HG03135 (cell line): Measurements from ENCODE around the gene ZNF280A.
A peak's percentile ranks its signal among the peaks of the same experiment; 100 is the strongest.
"Not testable (repeated sequence)": the region's sequence is repeated elsewhere in the genome, so short reads cannot be mapped to it uniquely, and the experiment has no call there.

Source experiments
- ATAC-seq: cut with Tn5 transposase; IDR thresholded peaks from one replicate; pipeline ENCODE4 v1.9.1; 2021; ENCODE audit warnings: mild to moderate bottlenecking, moderate library complexity; ENCODE audit not compliant: unreplicated experiment

The ZNF280A gene

DNA sequence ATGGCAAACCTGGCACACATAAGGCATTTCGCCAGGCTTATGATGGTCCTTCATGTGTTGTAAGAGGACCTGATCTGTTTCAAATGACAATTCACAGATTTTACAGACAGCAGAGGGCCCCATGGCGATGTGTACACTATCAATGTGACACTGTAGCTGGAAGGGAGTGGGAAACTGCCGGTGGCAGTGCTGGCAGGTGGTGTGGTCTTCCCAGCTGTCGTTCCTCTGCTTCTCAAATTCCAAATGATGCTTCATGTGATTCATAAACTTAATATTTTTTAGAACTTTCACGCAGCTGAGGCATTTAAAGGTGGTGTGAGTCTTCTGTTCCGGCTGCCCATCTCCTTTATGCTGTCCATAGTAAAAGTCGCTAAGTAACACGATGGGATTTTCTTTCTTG, 5.6 kb downstream of the ZNF280A start:
- not testable (repeated sequence) for ATAC-seq

DNA sequence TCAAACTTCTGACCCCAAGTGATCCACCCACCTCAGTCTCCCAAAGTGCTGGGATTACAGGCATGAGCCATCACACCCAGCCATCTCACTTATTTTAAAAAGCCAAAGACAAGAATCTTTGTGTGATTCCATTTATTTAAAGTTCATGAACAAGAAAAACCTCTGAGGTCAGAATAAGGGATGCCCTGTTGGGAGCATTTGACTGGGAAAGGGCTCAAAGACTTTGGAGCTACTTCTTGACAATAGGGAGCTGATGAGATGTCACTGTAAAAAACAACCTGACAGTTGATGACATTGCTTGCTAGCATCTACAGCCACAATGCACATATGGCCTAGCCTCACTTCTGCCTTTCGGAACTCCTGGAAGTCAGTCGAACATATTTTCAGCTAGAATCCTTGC, 6.5 kb downstream of the ZNF280A start:
- ATAC-seq = no peak

DNA sequence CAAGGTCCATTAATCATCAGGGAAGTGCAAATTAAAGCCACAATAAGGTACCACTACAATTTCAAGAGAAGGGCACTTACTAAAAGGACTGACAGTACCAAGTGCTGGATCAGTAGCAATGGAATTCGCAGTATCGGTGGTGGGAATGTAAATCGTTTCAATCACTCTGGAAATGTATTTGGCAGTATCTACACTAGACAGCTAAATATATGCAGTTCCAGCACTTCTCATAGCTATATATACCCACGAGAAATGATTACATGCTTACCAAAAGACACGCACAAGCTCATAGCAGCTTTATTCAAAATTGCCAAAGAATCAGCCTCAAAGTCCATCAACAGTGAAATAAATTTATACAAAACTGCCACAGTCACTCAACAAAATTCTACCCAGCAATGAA, 7.1 kb downstream of the ZNF280A start:
- no peak for ATAC-seq

DNA sequence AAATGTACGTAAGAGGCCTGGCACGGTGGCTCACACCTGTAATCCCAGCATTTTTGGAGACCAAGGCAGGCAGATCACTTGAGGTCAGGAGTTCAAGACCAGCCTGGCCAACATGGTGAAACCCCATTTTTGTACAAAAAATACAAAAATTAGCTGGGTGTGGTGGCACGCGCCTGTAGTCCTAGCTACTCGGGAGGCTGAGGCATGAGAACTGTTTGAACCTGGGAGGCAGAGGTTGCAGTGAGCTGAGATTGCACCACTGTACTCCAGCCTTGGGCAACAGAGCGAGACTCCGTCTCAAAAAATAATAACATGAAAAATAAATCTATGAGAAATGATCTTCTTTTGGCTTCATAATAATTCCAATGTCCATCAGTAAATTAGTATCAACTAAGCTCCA, 9.2 kb downstream of the ZNF280A start:
- not testable (repeated sequence) for ATAC-seq

DNA sequence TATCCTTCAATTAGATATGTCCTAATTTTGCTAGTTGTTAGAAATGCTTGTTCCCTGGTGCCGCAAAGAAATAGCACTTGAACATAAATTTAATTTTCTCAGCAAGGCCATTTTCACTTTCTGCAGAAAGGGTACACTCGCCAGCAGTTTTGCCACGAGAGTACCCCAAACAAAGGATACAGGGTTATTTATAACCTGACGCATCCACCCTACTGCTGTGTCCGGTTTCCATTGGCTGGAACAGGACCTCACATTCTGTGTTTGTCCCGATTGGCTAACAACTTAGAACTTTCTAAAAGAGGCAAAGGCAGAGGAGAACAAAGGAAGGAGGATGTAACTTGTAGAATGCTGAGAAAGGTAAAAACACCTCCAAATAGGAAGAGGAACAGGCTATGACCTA, 10.2 kb downstream of the ZNF280A start:
- not testable (repeated sequence) for ATAC-seq

DNA sequence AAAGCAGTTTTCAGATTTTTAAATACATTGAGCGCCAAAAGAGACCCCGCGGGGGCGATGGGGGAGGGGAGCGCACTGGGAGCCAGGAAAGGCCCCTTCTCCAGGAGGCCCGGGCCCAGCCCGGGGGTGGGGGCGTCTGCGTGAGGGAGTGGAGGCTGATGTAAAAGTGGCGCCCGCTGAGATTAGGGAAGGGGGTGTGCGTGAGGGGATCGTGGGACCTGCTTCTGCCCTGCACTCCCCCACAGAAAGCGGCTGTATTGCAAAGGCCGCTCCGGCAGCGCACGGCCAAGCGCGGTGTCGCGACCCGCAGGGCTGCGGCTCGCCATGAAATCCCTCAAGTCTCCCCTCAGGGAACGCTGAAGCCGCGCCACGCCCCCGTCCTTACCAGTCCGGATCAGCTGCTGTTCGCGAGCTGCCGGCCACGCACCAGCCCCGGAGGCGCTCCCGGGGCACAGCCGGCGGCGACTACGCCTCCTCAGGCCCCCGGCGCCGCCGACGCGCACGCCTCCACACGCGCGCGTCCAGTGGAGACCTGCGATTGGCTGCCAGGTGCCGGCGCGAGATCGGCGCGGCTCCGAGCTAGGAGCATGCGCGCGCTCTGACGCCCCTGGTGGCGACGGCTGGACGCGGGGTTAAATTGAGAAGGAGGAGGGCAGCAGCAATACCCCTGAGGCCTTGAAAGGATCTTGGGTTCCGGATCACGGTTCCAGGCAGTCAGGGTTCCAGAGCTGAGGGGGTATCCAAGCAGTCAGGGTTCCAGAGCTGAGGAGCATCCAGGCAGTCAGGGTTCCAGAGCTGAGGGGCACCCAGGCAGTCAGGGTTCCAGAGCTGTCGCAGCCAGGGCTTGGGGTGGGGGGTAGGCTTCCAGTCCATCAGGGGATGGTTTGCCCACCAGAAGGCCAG, 11.5 kb downstream of the ZNF280A start, which contains the start of gene ZNF280B:
Gene ZNF280B (minus strand): TSS at position 469 of the 903 bp plus-strand sequence. CDS start 19,344 bp downstream, outside the sequence.
- ATAC-seq = peak; percentile 93

DNA sequence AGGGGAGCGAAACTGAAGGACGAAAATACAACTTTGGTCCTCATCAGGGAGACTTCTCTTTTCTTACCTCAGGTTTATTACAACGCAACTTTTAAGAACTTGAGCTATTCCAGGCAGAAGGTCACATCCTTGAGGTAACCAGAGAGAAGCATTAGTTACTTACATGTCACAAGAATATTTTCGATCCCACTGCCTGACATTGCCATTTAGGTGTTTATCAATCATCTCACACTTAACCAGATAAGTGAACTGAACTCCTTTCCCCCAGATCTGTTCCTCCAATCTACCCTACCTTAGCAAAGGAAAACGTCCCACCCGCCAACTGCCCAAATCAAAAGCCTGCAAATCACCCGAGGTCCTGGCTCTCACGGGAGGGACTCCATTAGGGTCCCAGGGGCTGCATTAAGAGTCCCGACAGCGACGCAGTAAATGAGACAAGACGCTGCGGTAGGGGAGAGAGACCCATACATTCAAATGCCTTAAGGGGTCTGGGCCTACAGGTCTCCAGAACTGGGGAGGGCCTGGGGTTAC, 12.3 kb downstream of the ZNF280A start:
- no peak for ATAC-seq

DNA sequence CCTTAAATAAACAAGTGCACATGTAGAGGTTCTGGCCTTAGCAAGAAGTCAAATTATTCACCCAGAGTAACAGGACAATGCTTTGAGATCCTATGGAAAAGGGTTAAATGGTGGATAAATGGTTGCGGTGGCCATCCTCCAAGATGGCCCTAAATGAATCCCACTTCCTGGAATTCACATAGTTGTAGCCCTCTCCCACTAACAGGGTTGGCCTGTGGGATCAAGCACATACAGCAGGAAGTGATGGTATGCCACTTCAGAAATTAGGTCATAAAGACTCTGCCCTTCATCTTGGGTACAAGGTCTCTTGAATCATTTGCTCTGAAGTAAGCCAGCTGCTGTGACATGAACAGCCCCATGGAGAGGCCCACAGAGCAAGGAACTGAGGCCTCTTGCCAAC, 13.3 kb downstream of the ZNF280A start:
- ATAC-seq = no peak

DNA sequence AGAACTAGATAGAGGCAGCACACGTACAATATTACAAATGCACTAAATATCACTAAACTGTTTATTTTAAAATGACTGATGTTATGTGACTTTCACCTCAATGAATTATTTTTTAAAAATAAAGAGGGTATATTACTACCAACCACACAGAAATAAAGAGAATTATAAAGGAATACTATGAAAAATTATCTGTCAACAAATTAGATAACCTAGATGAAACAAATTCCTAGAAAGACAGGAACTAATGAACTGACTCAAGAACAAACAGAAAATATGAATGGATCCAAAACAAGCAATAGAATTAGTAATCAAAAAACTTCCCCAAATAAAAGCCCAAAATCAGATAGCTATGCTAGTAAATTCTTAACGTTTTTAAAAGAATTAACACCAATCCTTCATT, 21.8 kb downstream of the ZNF280A start:
- no peak for ATAC-seq

DNA sequence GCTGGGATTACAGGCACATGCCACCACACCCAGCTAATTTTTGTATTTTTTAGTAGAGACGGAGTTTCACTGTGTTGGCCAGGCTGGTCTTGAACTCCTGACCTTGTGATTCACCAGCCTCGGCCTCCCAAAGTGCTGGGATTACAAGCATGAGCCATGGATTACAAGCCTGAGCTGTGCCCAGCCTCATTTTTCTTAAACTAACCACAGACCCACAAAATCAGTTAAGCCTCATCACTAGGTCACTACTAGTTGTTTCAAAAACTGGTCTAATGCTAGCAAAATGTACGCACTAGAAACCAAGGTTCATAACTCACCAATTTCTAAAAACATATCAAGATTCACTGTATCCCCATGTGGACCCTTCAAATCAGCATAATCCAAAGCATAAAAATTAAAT, 28.5 kb downstream of the ZNF280A start:
- ATAC-seq = not testable (repeated sequence)

DNA sequence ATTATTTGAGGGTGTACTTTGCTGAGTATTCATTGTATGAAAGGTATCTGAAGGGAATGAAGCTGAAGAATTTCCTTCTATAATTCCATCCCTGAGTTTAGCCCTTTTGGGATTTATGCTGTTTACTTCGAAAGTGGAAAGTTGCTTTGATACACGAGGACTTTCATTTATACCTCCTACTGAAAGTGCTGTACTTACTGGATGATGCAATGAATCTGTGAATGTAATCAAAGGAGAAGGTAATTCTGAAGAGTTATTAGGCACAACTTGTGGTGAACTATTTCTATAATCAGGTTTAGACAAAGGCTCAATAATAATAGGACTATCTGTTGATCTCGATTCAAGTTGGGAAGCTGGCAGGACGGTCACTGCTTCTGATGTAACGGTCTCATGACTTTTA, 31.3 kb downstream of the ZNF280A start:
- ATAC-seq = no peak

DNA sequence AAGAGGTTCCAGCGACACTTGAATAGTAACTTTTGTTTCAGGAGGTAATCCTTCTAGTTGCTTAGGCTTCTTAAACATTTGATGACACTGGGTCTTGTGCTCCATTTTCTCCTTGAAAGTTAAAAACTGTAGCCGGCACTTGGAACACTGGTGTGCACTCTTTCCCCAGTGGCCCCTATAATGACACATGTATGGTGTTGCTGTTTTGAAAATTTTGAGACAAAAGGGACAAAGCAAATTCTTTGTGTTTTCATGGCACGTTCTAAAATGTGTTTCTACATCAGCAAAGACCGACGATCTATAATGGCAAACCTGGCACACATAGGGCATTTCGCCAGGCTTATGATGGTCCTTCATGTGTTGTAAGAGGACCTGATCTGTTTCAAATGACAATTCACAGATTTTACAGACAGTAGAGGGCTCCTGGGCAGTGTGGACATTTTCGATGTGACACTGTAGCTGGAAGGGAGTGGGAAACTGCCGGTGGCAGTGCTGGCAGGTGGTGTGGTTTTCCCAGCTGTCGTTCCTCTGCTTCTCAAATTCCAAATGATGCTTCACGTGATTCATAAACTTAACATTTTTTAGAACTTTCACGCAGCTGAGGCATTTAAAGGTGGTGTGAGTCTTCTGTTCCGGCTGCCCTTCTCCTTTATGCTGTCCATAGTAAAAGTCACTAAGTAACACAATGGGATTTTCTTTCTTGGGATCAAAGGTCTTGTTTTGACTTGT, 32.0 kb downstream of the ZNF280A start:
- no peak for ATAC-seq

DNA sequence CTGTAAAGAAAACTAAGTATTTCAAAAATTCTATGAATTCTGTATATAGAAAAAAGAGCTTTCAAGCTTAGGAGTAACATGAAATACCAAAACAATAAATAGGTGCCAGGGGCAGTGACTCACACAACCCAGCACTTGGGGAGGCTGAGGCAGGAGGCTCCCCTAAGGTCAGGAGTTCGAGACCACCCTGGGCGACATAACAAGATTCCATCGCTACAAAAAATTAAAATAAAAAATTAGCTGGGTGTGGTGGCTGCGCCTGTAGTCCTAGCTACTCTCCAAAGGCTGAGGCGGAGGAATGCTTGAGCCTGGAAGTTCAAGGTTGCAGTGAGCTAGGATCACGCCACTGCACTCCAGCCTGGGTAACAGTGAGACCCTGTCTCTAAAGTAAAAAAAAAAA, 33.0 kb downstream of the ZNF280A start:
- ATAC-seq = no peak

DNA sequence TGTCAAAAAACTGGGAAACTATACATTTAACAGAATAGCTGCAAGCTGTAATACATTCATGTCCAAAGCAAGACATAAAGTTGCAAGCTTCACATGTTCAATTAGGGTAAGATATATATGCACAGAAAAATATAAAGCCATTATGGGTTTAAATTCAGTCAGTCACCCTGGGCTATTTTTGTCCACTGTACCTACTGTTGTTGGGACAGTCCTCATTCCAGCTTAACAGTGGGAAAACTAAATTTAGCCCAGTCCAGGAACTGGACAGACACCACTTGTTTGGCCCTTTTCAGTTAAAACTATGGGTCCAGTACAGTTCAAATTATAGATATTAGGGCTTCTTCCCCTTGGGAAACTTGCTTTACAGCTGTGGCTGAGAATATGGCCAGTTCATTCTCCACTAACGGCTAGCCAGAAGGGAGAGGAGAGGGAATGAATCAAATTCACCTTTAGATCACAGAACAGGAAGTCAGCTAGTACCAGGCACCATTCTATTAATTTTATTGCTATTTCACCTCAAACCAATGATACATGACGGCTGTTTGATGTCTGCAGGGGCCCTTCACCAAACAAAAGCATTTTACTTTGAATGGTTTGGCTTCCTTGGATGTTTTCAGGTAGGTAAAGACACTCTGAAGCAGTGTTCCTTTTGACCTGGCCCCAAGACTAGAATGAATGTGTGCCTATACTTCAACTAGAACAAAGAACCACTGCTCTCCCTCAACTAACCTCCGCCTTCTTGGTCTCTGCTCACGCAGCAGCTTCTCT, 33.8 kb downstream of the ZNF280A start:
- no peak for ATAC-seq

DNA sequence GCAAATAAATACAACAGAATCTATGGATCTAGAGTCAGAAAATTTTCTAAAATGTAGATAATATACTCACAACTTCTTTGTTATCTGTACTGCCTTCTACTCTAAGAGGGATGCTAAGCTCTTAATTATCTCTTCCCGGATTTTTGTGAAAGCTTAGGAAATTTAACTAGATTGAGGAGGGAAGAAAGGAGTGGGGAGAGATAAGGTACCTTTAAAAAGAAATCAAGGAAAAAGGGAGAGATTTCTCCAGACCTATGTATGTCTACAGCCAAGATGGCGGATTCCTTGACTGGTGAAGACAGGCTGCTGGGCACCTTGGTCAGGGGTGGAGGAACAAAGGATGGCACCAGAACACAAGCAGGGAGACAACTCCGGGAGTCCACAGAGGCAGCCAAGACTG, 34.5 kb downstream of the ZNF280A start:
- ATAC-seq = no peak

DNA sequence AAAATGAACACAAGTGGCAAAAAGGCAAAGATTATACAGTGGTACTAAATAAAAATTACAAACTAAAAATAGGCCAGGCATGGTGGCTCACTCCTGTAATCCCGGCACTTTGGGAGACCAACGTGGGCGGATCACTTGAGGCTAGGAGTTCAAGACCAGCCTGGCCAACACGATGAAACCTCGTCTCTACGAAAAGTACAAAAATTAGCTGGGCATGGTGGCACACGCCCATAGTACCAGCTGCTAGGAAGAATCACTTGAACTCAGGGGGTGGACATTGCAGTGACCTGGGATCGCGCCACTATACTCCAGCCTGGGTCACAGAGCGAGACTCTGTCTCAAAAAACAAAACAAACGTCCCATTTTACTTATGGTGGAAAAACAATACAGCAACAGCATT, 36.0 kb downstream of the ZNF280A start:
- no peak for ATAC-seq

DNA sequence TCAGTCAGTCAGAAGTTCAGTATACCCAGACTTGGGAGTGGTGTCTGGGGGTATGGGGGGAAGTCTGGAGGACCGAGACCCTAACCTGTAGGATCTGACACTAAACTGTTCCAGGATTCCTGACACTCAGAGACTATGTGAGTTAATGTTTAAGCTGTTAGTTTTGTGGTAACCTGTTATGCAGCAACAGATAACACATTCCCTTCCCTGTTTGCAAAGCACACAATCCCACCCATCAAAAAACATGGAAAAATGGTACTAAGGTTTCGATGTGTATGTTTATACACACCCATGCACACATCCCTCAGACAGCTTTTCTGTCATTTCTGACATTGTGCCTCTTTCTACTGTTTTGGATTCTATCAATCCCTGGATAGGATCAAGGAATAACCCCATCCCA, 39.1 kb downstream of the ZNF280A start:
- no peak for ATAC-seq

DNA sequence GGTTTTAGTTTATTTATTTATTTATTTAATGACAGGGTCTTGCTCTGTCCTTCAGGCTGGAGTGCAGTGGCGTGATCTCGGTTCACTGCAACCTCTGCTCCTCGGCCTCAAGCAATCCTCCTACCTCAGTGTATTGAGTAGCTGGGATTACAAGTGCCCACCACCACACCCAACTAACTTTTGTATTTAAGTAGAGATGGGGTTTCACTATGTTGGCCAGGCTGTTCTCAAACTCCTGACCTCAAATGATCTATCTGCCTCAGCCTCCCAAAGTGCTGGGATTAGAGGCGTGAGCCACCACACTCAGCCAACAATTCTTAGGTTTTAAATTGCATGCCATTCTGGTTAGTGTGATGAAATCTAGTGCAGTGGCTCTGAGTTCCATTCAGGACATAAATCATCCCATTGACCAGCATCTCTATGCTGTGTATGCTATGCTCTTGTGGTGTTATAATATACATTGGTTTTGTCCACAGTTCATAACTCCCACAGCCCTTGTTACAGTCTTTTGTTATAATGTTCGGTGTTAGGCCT, 40.0 kb downstream of the ZNF280A start:
- no peak for ATAC-seq

DNA sequence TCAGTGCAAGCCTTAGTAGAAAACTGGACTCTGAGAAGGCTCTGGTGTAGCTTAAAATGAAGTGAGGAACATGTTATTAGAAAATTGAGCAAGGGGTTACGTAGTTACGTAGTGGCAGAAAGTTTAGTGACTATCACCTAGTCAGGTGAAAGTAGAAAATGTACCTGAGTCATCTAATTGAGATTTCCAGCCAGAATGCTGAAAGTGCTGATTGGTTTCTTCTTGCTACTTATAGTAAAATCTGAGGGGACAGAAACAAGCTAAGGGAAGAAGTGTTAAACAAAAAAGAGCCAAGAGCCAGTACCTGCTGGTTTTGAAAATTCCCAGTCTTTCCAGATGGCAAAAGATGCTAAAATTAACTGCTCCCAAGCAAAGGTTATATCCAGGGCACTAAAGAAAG, 41.0 kb downstream of the ZNF280A start:
- ATAC-seq = no peak

DNA sequence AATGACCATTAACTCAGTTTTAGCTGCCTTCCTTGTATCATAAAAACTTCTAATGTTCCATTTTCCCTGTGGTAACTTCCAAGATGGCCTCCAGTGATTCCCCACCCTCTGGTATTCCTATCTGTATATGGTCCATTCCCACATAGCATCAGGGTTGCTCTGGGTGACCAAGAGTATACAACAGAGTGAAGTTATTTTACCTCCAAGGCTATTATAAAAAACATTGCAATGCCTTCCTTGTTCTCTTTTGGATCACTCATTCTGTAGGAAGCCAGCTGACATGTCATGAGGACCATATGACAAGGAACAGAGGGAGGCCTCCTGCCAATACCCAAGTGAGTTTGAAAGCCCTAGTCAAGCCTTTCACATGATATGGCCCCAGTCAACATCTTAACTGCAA, 41.6 kb downstream of the ZNF280A start:
- ATAC-seq = no peak

DNA sequence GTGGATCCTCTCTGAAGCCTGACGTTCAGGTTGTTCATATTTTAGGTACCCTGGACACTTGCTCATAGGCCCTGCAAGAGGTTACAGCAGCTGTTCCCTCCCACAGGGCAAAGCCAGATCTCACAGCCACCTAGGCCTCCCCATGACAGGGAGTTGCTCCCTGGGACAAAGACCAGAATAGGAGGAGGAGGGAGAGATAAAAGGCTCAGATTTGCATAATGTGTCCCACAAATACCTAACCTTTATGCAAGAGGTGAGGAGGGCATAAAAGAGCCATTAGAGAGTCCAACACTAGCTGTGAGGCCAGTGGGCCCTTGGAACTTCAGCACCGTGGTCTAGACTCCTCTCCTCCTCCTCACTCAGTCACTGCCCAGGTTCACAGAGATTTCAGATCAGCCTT, 45.3 kb downstream of the ZNF280A start:
- ATAC-seq = no peak
